ENCODE results near the gene ENHO.

ENHO gene

DNA sequence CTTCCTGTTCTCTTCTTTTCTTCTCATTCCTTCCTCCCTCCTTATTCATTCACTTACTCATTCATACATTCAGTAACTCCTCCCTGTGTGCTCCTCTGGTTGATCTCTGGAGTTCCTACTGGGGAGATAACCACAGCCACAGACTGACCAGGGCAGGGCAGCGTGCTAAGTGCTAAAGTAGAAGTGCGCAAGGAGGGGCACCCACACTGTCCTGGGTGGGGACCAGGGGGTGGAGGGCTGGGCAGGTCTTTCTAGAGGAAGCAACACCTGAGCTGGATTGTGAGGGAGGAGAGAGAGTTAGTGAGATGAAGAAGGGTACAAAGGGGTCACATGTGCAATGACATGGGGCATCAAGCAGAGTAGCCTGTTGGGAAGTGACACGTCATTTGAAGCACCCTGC, 13.8 kb downstream of the ENHO start:
- Histone ChIP-seq H3K9me3 (ENCODE audit: control insufficient read depth in 2 of 2, low read length in 2 of 2) (no peaks in the 10 kb centered on the region), H3K27ac (ENCODE audit: low read depth in 2 of 2, low read length in 2 of 2) (no peak overlapping the region), H3K4me3 (ENCODE audit: low read length in 2 of 2) (no peak overlapping the region), H3K27me3 (ENCODE audit: control insufficient read depth in 2 of 2, insufficient read depth in 2 of 2, low read length in 2 of 2) (no peaks in the 10 kb centered on the region), H3K36me3 (ENCODE audit: control insufficient read depth in 2 of 2, insufficient read depth in 2 of 2, low read length in 2 of 2) (no peaks in the 10 kb centered on the region), H3K4me1 (ENCODE audit: control insufficient read depth in 2 of 2, insufficient read depth in 2 of 2, low read length in 2 of 2) (peaks cover 0 to 7% of the 10 kb centered on the region in 2 donors), H3K9ac (ENCODE audit: low read depth in 1 of 2, low read length in 2 of 2) (no peak overlapping the region)

GRCh38 chr9:34508463-34508862, 14.3 kb downstream of the ENHO start:
- Histone ChIP-seq H3K9ac (ENCODE audit: low read depth in 1 of 2, low read length in 2 of 2) (no peak overlapping the region), H3K36me3 (ENCODE audit: control insufficient read depth in 2 of 2, insufficient read depth in 2 of 2, low read length in 2 of 2) (no peaks in the 10 kb centered on the region), H3K4me1 (ENCODE audit: control insufficient read depth in 2 of 2, insufficient read depth in 2 of 2, low read length in 2 of 2) (peaks cover 0 to 7% of the 10 kb centered on the region in 2 donors), H3K27ac (ENCODE audit: low read depth in 2 of 2, low read length in 2 of 2) (no peak overlapping the region), H3K27me3 (ENCODE audit: control insufficient read depth in 2 of 2, insufficient read depth in 2 of 2, low read length in 2 of 2) (no peaks in the 10 kb centered on the region), H3K9me3 (ENCODE audit: control insufficient read depth in 2 of 2, low read length in 2 of 2) (no peaks in the 10 kb centered on the region), H3K4me3 (ENCODE audit: low read length in 2 of 2) (no peak overlapping the region)

- Histone ChIP-seq H3K36me3 (ENCODE audit: control insufficient read depth in 2 of 2, insufficient read depth in 2 of 2, low read length in 2 of 2) (no peaks in the 10 kb centered on the region), H3K9ac (ENCODE audit: low read depth in 1 of 2, low read length in 2 of 2) (no peak overlapping the region), H3K27me3 (ENCODE audit: control insufficient read depth in 2 of 2, insufficient read depth in 2 of 2, low read length in 2 of 2) (no peaks in the 10 kb centered on the region), H3K27ac (ENCODE audit: low read depth in 2 of 2, low read length in 2 of 2) (no peak overlapping the region), H3K9me3 (ENCODE audit: control insufficient read depth in 2 of 2, low read length in 2 of 2) (no peaks in the 10 kb centered on the region), H3K4me1 (ENCODE audit: control insufficient read depth in 2 of 2, insufficient read depth in 2 of 2, low read length in 2 of 2) (peaks cover 0 to 7% of the 10 kb centered on the region in 2 donors), H3K4me3 (ENCODE audit: low read length in 2 of 2) (no peak overlapping the region)
Observed at GRCh38 chr9:34507966-34508365, 14.8 kb downstream of the ENHO start.

- Histone ChIP-seq H3K36me3 (ENCODE audit: control insufficient read depth in 2 of 2, insufficient read depth in 2 of 2, low read length in 2 of 2) (no peaks in the 10 kb centered on the region), H3K4me3 (ENCODE audit: low read length in 2 of 2) (no peak overlapping the region), H3K27me3 (ENCODE audit: control insufficient read depth in 2 of 2, insufficient read depth in 2 of 2, low read length in 2 of 2) (no peaks in the 10 kb centered on the region), H3K9ac (ENCODE audit: low read depth in 1 of 2, low read length in 2 of 2) (no peak overlapping the region), H3K27ac (ENCODE audit: low read depth in 2 of 2, low read length in 2 of 2) (no peak overlapping the region), H3K9me3 (ENCODE audit: control insufficient read depth in 2 of 2, low read length in 2 of 2) (no peaks in the 10 kb centered on the region), H3K4me1 (ENCODE audit: control insufficient read depth in 2 of 2, insufficient read depth in 2 of 2, low read length in 2 of 2) (peaks cover 0 to 7% of the 10 kb centered on the region in 2 donors)
Observed at GRCh38 chr9:34507556-34507955, 15.2 kb downstream of the ENHO start.

DNA sequence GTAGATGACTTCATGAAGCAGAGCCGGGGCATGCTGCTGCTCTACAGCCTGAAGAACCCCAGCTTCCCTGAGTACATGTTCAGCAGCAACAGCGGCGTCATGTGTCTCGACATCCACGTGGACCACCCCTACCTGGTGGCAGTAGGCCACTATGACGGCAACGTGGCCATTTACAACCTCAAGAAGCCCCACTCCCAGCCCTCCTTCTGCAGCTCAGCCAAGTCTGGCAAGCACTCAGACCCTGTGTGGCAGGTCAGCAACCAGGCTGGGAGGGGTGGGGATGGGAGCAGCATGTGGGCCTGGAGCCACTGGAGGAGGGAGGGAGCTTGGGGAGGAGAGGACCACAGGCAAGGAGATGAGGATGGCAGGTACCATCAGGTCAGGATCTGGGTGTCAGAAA, 16.2 kb downstream of the ENHO start:
- no peak overlapping the region for H3K27ac ChIP-seq (ENCODE audit: low read depth in 2 of 2, low read length in 2 of 2)
- H3K27me3 ChIP-seq (ENCODE audit: control insufficient read depth in 2 of 2, insufficient read depth in 2 of 2, low read length in 2 of 2), result no peaks in the 10 kb centered on the region
- peaks cover 0 to 7% of the 10 kb centered on the region in 2 donors for H3K4me1 ChIP-seq (ENCODE audit: control insufficient read depth in 2 of 2, insufficient read depth in 2 of 2, low read length in 2 of 2)
- H3K9ac ChIP-seq (ENCODE audit: low read depth in 1 of 2, low read length in 2 of 2), result no peak overlapping the region
- H3K9me3 ChIP-seq (ENCODE audit: control insufficient read depth in 2 of 2, low read length in 2 of 2), result no peaks in the 10 kb centered on the region
- no peaks in the 10 kb centered on the region for H3K36me3 ChIP-seq (ENCODE audit: control insufficient read depth in 2 of 2, insufficient read depth in 2 of 2, low read length in 2 of 2)
- no peak overlapping the region for H3K4me3 ChIP-seq (ENCODE audit: low read length in 2 of 2)

- Histone ChIP-seq H3K9me3 (ENCODE audit: control insufficient read depth in 2 of 2, low read length in 2 of 2) (no peaks in the 10 kb centered on the region), H3K4me1 (ENCODE audit: control insufficient read depth in 2 of 2, insufficient read depth in 2 of 2, low read length in 2 of 2) (peaks cover 0 to under 1% of the 10 kb centered on the region in 2 donors)
Observed at GRCh38 chr9:34505370-34506120, 17.2 kb downstream of the ENHO start.

GRCh38 chr9:34503406-34503805, 19.4 kb downstream of the ENHO start:
- H3K9me3 ChIP-seq (ENCODE audit: control insufficient read depth in 2 of 2, low read length in 2 of 2), result no peaks in the 10 kb centered on the region
- H3K36me3 ChIP-seq (ENCODE audit: control insufficient read depth in 2 of 2, insufficient read depth in 2 of 2, low read length in 2 of 2), result no peaks in the 10 kb centered on the region
- no peaks in the 10 kb centered on the region for H3K27me3 ChIP-seq (ENCODE audit: control insufficient read depth in 2 of 2, insufficient read depth in 2 of 2, low read length in 2 of 2)
- H3K4me1 ChIP-seq (ENCODE audit: control insufficient read depth in 2 of 2, insufficient read depth in 2 of 2, low read length in 2 of 2), result no peaks in the 10 kb centered on the region
- H3K9ac ChIP-seq (ENCODE audit: low read depth in 1 of 2, low read length in 2 of 2), result no peak overlapping the region
- no peak overlapping the region for H3K27ac ChIP-seq (ENCODE audit: low read depth in 2 of 2, low read length in 2 of 2)
- no peak overlapping the region for H3K4me3 ChIP-seq (ENCODE audit: low read length in 2 of 2)

More at GRCh38 chr9:34505370-34506120, 17.2 kb downstream of the ENHO start:
- H3K27ac ChIP-seq (ENCODE audit: low read depth in 2 of 2, low read length in 2 of 2), result peak overlapping the region in 1 of 2 donors; percentile 32
- no peaks in the 10 kb centered on the region for H3K27me3 ChIP-seq (ENCODE audit: control insufficient read depth in 2 of 2, insufficient read depth in 2 of 2, low read length in 2 of 2)
- H3K36me3 ChIP-seq (ENCODE audit: control insufficient read depth in 2 of 2, insufficient read depth in 2 of 2, low read length in 2 of 2), result no peaks in the 10 kb centered on the region
- H3K4me3 ChIP-seq (ENCODE audit: low read length in 2 of 2), result no peak overlapping the region
- no peak overlapping the region for H3K9ac ChIP-seq (ENCODE audit: low read depth in 1 of 2, low read length in 2 of 2)

DNA sequence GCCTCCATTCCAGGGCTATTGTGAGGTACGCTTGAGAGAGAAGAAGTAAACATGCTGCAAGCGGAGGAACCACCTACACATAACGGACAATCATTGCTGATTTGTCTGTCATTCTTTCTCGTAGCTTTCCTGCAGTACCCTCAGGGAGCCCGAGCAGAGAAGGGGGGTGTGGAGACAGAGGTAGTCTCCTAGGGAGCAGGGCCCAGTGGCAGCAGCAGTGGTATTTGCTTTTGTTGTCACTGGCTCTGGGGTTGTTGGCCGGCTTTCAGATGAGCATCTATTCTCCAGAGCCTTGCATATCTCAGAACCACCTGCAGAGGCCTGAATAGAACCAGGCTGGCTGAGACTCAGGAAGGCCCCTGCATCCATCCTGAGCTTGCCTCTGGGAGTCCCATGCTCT, 19.9 kb downstream of the ENHO start:
- Histone ChIP-seq H3K4me1 (ENCODE audit: control insufficient read depth in 2 of 2, insufficient read depth in 2 of 2, low read length in 2 of 2) (no peaks in the 10 kb centered on the region), H3K36me3 (ENCODE audit: control insufficient read depth in 2 of 2, insufficient read depth in 2 of 2, low read length in 2 of 2) (no peaks in the 10 kb centered on the region), H3K27ac (ENCODE audit: low read depth in 2 of 2, low read length in 2 of 2) (no peak overlapping the region), H3K4me3 (ENCODE audit: low read length in 2 of 2) (no peak overlapping the region), H3K27me3 (ENCODE audit: control insufficient read depth in 2 of 2, insufficient read depth in 2 of 2, low read length in 2 of 2) (no peaks in the 10 kb centered on the region), H3K9me3 (ENCODE audit: control insufficient read depth in 2 of 2, low read length in 2 of 2) (no peaks in the 10 kb centered on the region), H3K9ac (ENCODE audit: low read depth in 1 of 2, low read length in 2 of 2) (no peak overlapping the region)

- H3K27ac ChIP-seq (ENCODE audit: low read depth in 2 of 2, low read length in 2 of 2), result no peak overlapping the region
- no peaks in the 10 kb centered on the region for H3K27me3 ChIP-seq (ENCODE audit: control insufficient read depth in 2 of 2, insufficient read depth in 2 of 2, low read length in 2 of 2)
- H3K9ac ChIP-seq (ENCODE audit: low read depth in 1 of 2, low read length in 2 of 2), result no peak overlapping the region
- H3K4me1 ChIP-seq (ENCODE audit: control insufficient read depth in 2 of 2, insufficient read depth in 2 of 2, low read length in 2 of 2), result no peaks in the 10 kb centered on the region
- H3K4me3 ChIP-seq (ENCODE audit: low read length in 2 of 2), result no peak overlapping the region
- no peaks in the 10 kb centered on the region for H3K9me3 ChIP-seq (ENCODE audit: control insufficient read depth in 2 of 2, low read length in 2 of 2)
- no peaks in the 10 kb centered on the region for H3K36me3 ChIP-seq (ENCODE audit: control insufficient read depth in 2 of 2, insufficient read depth in 2 of 2, low read length in 2 of 2)
Observed at GRCh38 chr9:34502471-34502870, 20.3 kb downstream of the ENHO start.

GRCh38 chr9:34501889-34502425, 20.8 kb downstream of the ENHO start:
- H3K9me3 ChIP-seq (ENCODE audit: control insufficient read depth in 2 of 2, low read length in 2 of 2), result no peaks in the 10 kb centered on the region
- no peaks in the 10 kb centered on the region for H3K4me1 ChIP-seq (ENCODE audit: control insufficient read depth in 2 of 2, insufficient read depth in 2 of 2, low read length in 2 of 2)
- no peak overlapping the region for H3K4me3 ChIP-seq (ENCODE audit: low read length in 2 of 2)
- no peaks in the 10 kb centered on the region for H3K36me3 ChIP-seq (ENCODE audit: control insufficient read depth in 2 of 2, insufficient read depth in 2 of 2, low read length in 2 of 2)
- no peak overlapping the region for H3K9ac ChIP-seq (ENCODE audit: low read depth in 1 of 2, low read length in 2 of 2)
- H3K27me3 ChIP-seq (ENCODE audit: control insufficient read depth in 2 of 2, insufficient read depth in 2 of 2, low read length in 2 of 2), result no peaks in the 10 kb centered on the region
- no peak overlapping the region for H3K27ac ChIP-seq (ENCODE audit: low read depth in 2 of 2, low read length in 2 of 2)
